ENCODE results near the gene ALPI. TPM values are rescaled to one million over a fixed set of nuclear protein-coding genes. Genes with fewer than 3 reads are reported as not detected.
A peak's percentile ranks its signal among the peaks of the same experiment; 100 is the strongest.

Gene ALPI
- total and polyA plus RNA-seq, 3 experiments from 2014 or later: not detected

- DNase-seq: no peak
- no peaks in the 10 kb centered on the region for H3K9me3 ChIP-seq (ENCODE audit: low read length)
- no peak overlapping the region for H3K27ac ChIP-seq (ENCODE audit: low read depth, low read length)
- Mint-ChIP-seq H3K36me3 (no peaks in the 10 kb centered on the region), H3K27me3 (peaks cover 20 to 51% of the 10 kb centered on the region in 2 donors), H3K9me3 (peaks cover 0 to 2% (median 0%) of the 10 kb centered on the region in 5 donors), H3K27ac (peak overlapping the region in 3 of 8 donors; percentile 11 to 58 (median 31)), H3K4me1 (peaks cover 1 to 10% (median 5%) of the 10 kb centered on the region in 3 donors), H3K4me3 (peak overlapping the region in 6 of 7 donors; percentile 28 to 60 (median 40))
- ChIA-PET CTCF (interaction anchor here (1.5 kb wide), 1 partner anchor 8 kb away, joined by 3 read pairs; no protein-coding TSS in a partner anchor), POLR2A (no interaction called here)
- no peaks in the 10 kb centered on the region for H3K4me1 ChIP-seq (ENCODE audit: insufficient read depth, low read length)
- peaks cover 8% of the 10 kb centered on the region for H3K27me3 ChIP-seq (ENCODE audit: insufficient read depth, low read length, poor library complexity, severe bottlenecking)
- no peaks in the 10 kb centered on the region for H3K36me3 ChIP-seq (ENCODE audit: insufficient read depth, low read length)
- no peak overlapping the region for H3K4me3 ChIP-seq (ENCODE audit: low read length)
Measured at GRCh38 chr2:232503809-232504323, 47.9 kb downstream of the ALPI start.

GRCh38 chr2:232504438-232504837 is 48.5 kb downstream of the ALPI start:
- no peaks in the 10 kb centered on the region for H3K9me3 ChIP-seq (ENCODE audit: low read length)
- Mint-ChIP-seq H3K4me1 (peaks cover 1 to 10% (median 5%) of the 10 kb centered on the region in 3 donors), H3K4me3 (peak overlapping the region in 3 of 7 donors; percentile 15 to 56 (median 34)), H3K9me3 (peaks cover 0 to 2% (median 0%) of the 10 kb centered on the region in 5 donors), H3K27ac (peak overlapping the region in 3 of 8 donors; percentile 11 to 58 (median 58)), H3K27me3 (peaks cover 20 to 54% of the 10 kb centered on the region in 2 donors), H3K36me3 (no peaks in the 10 kb centered on the region)
- no peaks in the 10 kb centered on the region for H3K4me1 ChIP-seq (ENCODE audit: insufficient read depth, low read length)
- POLR2A ChIA-PET: no interaction called here
- CTCF ChIA-PET: interaction anchor here (1.1 to 1.5 kb wide), 2 partner anchors 9 to 11 kb away, joined by 3 read pairs; no protein-coding TSS in a partner anchor
- H3K4me3 ChIP-seq (ENCODE audit: low read length): no peak overlapping the region
- no peak overlapping the region for H3K27ac ChIP-seq (ENCODE audit: low read depth, low read length)
- no peak for DNase-seq
- peaks cover 8% of the 10 kb centered on the region for H3K27me3 ChIP-seq (ENCODE audit: insufficient read depth, low read length, poor library complexity, severe bottlenecking)
- H3K36me3 ChIP-seq (ENCODE audit: insufficient read depth, low read length): no peaks in the 10 kb centered on the region

- Mint-ChIP-seq H3K4me3 (no peak overlapping the region), H3K27me3 (peaks cover 17 to 48% of the 10 kb centered on the region in 2 donors), H3K27ac (no peak overlapping the region), H3K9me3 (peaks cover 0 to 2% (median 0%) of the 10 kb centered on the region in 5 donors), H3K4me1 (peaks cover 1 to 10% (median 5%) of the 10 kb centered on the region in 3 donors), H3K36me3 (no peaks in the 10 kb centered on the region)
- Histone ChIP-seq H3K9me3 (ENCODE audit: low read length) (no peaks in the 10 kb centered on the region), H3K4me1 (ENCODE audit: insufficient read depth, low read length) (no peaks in the 10 kb centered on the region), H3K27ac (ENCODE audit: low read depth, low read length) (no peak overlapping the region), H3K36me3 (ENCODE audit: insufficient read depth, low read length) (no peaks in the 10 kb centered on the region), H3K4me3 (ENCODE audit: low read length) (no peak overlapping the region), H3K27me3 (ENCODE audit: insufficient read depth, low read length, poor library complexity, severe bottlenecking) (peaks cover 8% of the 10 kb centered on the region)
- CTCF ChIA-PET: no interaction called here
- POLR2A ChIA-PET: no interaction called here
- no peak for DNase-seq
Measured at GRCh38 chr2:232505856-232506255, 49.9 kb downstream of the ALPI start.

GRCh38 chr2:232506709-232507108 is 50.8 kb downstream of the ALPI start:
- DNase-seq: no peak
- Mint-ChIP-seq H3K9me3 (no peaks in the 10 kb centered on the region), H3K4me3 (no peak overlapping the region), H3K27me3 (peaks cover 15 to 41% of the 10 kb centered on the region in 2 donors), H3K27ac (no peak overlapping the region), H3K36me3 (no peaks in the 10 kb centered on the region), H3K4me1 (peaks cover 1 to 10% (median 5%) of the 10 kb centered on the region in 3 donors)
- CTCF ChIA-PET: interaction anchor here (1.0 kb wide), 1 partner anchor 9 kb away, joined by 3 read pairs; no protein-coding TSS in a partner anchor
- no peaks in the 10 kb centered on the region for H3K9me3 ChIP-seq (ENCODE audit: low read length)
- H3K36me3 ChIP-seq (ENCODE audit: insufficient read depth, low read length): no peaks in the 10 kb centered on the region
- H3K4me1 ChIP-seq (ENCODE audit: insufficient read depth, low read length): no peaks in the 10 kb centered on the region
- no peak overlapping the region for H3K4me3 ChIP-seq (ENCODE audit: low read length)
- POLR2A ChIA-PET: no interaction called here
- H3K27me3 ChIP-seq (ENCODE audit: insufficient read depth, low read length, poor library complexity, severe bottlenecking): peaks cover 3% of the 10 kb centered on the region
- no peak overlapping the region for H3K27ac ChIP-seq (ENCODE audit: low read depth, low read length)

GRCh38 chr2:232508251-232508650 is 52.3 kb downstream of the ALPI start:
- Histone ChIP-seq H3K9me3 (ENCODE audit: low read length) (no peaks in the 10 kb centered on the region), H3K4me3 (ENCODE audit: low read length) (no peak overlapping the region), H3K27ac (ENCODE audit: low read depth, low read length) (no peak overlapping the region), H3K27me3 (ENCODE audit: insufficient read depth, low read length, poor library complexity, severe bottlenecking) (no peaks in the 10 kb centered on the region), H3K4me1 (ENCODE audit: insufficient read depth, low read length) (no peaks in the 10 kb centered on the region), H3K36me3 (ENCODE audit: insufficient read depth, low read length) (no peaks in the 10 kb centered on the region)
- Mint-ChIP-seq H3K4me3 (no peak overlapping the region), H3K27ac (no peak overlapping the region), H3K27me3 (peaks cover 15 to 43% of the 10 kb centered on the region in 2 donors), H3K9me3 (no peaks in the 10 kb centered on the region), H3K4me1 (peaks cover 0 to 6% (median 1%) of the 10 kb centered on the region in 3 donors), H3K36me3 (no peaks in the 10 kb centered on the region)
- CTCF ChIA-PET: no interaction called here
- POLR2A ChIA-PET: no interaction called here
- DNase-seq: no peak

Other genes starting within 250 kb of the ALPI start
- not detected for gene ALPP, start 77.4 kb upstream of the ALPI start, total RNA-seq
- not detected for gene ALPP, start 77.4 kb upstream of the ALPI start, polyA plus RNA-seq
- gene ALPG, start 49.3 kb upstream of the ALPI start, total RNA-seq: not detected
- not detected for gene ALPG, start 49.3 kb upstream of the ALPI start, polyA plus RNA-seq
- gene ECEL1, start 31.7 kb downstream of the ALPI start, total RNA-seq: not detected
- gene ECEL1, start 31.7 kb downstream of the ALPI start, polyA plus RNA-seq: not detected
- gene PRSS56, start 64.2 kb downstream of the ALPI start, total RNA-seq: not detected
- gene PRSS56, start 64.2 kb downstream of the ALPI start, polyA plus RNA-seq: not detected
- not detected for gene CHRND, start 70.0 kb downstream of the ALPI start, total RNA-seq
- gene CHRND, start 70.0 kb downstream of the ALPI start, polyA plus RNA-seq: not detected
- not detected for gene CHRNG, start 83.5 kb downstream of the ALPI start, total RNA-seq
- not detected for gene CHRNG, start 83.5 kb downstream of the ALPI start, polyA plus RNA-seq
- 1 to 10 TPM; 6.5 to 7.0 TPM for gene TIGD1, start 94.4 kb downstream of the ALPI start, total RNA-seq
- gene TIGD1, start 94.4 kb downstream of the ALPI start, polyA plus RNA-seq: 6.4 TPM
- gene EIF4E2, start 94.5 kb downstream of the ALPI start, total RNA-seq: 10 to 100 TPM; 68.8 to 76.5 TPM
- 73.2 TPM for gene EIF4E2, start 94.5 kb downstream of the ALPI start, polyA plus RNA-seq
- gene EFHD1, start 177.5 kb downstream of the ALPI start, total RNA-seq: under 1 TPM; 0.22 to 0.33 TPM
- gene EFHD1, start 177.5 kb downstream of the ALPI start, polyA plus RNA-seq: 1.6 TPM
- 10 to 100 TPM; 54.7 to 55.8 TPM for gene GIGYF2, start 241.2 kb downstream of the ALPI start, total RNA-seq
- 27.2 TPM for gene GIGYF2, start 241.2 kb downstream of the ALPI start, polyA plus RNA-seq